SK-N-SH treated with all-trans-retinoic acid at 6 μM for 48 hours (cell line): ENCODE data around the gene GPR12.
"Not testable (repeated sequence)": the region's sequence is repeated elsewhere in the genome, so short reads cannot be mapped to it uniquely, and the experiment has no call there.

ENCODE experiments used
- ATAC-seq: fragments of 200-7000 bp; cut with Tn5 transposase; 3 replicates; pipeline ENCODE4 v1.9.1; 2020; ENCODE audit warnings: mild to moderate bottlenecking, moderate library complexity
- ARNTL ChIP-seq: fragments of 450-650 bp; formaldehyde crosslinking; IDR thresholded peaks from 2 replicates; pipeline ENCODE4 v1.5.0; 2020; ENCODE audit warnings: low read depth, mild to moderate bottlenecking, moderate library complexity, borderline replicate concordance
- BACH2 ChIP-seq: fragments of 250-450 bp; sonication (Bioruptor Pico); IDR thresholded peaks from 2 replicates; pipeline ENCODE4 v1.9.0; 2021; ENCODE audit warnings: mild to moderate bottlenecking, borderline replicate concordance
- CSDC2 ChIP-seq: fragments of 250-450 bp; sonication (Bioruptor Pico); IDR thresholded peaks from 2 replicates; pipeline ENCODE4 v1.5.0; 2020; ENCODE audit warnings: mild to moderate bottlenecking, moderate library complexity
- ESRRG ChIP-seq: fragments of 250-450 bp; sonication (Bioruptor Pico); IDR thresholded peaks from 2 replicates; pipeline ENCODE4 v1.6.1; 2021; ENCODE audit warnings: mild to moderate bottlenecking
- GLIS3 ChIP-seq: fragments of 250-450 bp; sonication (Bioruptor Pico); IDR thresholded peaks from 2 replicates; pipeline ENCODE4 v1.5.0; 2020; ENCODE audit warnings: mild to moderate bottlenecking, moderate library complexity
- ISL1 ChIP-seq: fragments of 250-450 bp; sonication (Bioruptor Pico); IDR thresholded peaks from 2 replicates; pipeline ENCODE4 v2.1.2; 2022; ENCODE audit warnings: mild to moderate bottlenecking, moderate library complexity
- OSR1 ChIP-seq: fragments of 250-450 bp; sonication (Bioruptor Pico); IDR thresholded peaks from 2 replicates; pipeline ENCODE4 v1.8.0; 2022; ENCODE audit warnings: moderate library complexity, mild to moderate bottlenecking, inconsistent platforms
- PPARA ChIP-seq: fragments of 250-450 bp; sonication (Bioruptor Pico); IDR thresholded peaks from 2 replicates; pipeline ENCODE4 v1.5.0; 2020; ENCODE audit warnings: mild to moderate bottlenecking, borderline replicate concordance
- RARB ChIP-seq: fragments of 250-450 bp; sonication (Bioruptor Pico); IDR thresholded peaks from 2 replicates; pipeline ENCODE4 v1.8.0; 2021; ENCODE audit warnings: mild to moderate bottlenecking, moderate library complexity
- SNAI2 ChIP-seq: fragments of 250-450 bp; sonication (Bioruptor Pico); IDR thresholded peaks from 2 replicates; pipeline ENCODE4 v1.5.0; 2020; ENCODE audit warnings: mild to moderate bottlenecking, moderate library complexity
- TCF4 ChIP-seq: fragments of 250-450 bp; sonication (Bioruptor Pico); IDR thresholded peaks from 2 replicates; pipeline ENCODE4 v1.8.0; 2021; ENCODE audit warnings: mild to moderate bottlenecking, moderate library complexity, borderline replicate concordance
- TOX ChIP-seq: fragments of 250-450 bp; sonication (Bioruptor Pico); IDR thresholded peaks from 2 replicates; pipeline ENCODE4 v1.8.0; 2021; ENCODE audit warnings: mild to moderate bottlenecking, moderate library complexity, borderline replicate concordance
- ZC3H10 ChIP-seq: fragments of 250-450 bp; sonication (Bioruptor Pico); IDR thresholded peaks from 2 replicates; pipeline ENCODE4 v1.5.1; 2021; ENCODE audit warnings: mild to moderate bottlenecking, moderate library complexity
- ZFP3 ChIP-seq: fragments of 250-450 bp; sonication (Bioruptor Pico); IDR thresholded peaks from 2 replicates; pipeline ENCODE4 v1.5.0; 2020; ENCODE audit warnings: mild to moderate bottlenecking, moderate library complexity
- ZFP30 ChIP-seq: fragments of 450-650 bp; formaldehyde crosslinking; IDR thresholded peaks from 2 replicates; pipeline ENCODE4 v1.5.0; 2022; ENCODE audit warnings: mild to moderate bottlenecking, moderate library complexity
- ZNF565 ChIP-seq: fragments of 450-650 bp; formaldehyde crosslinking; conservative IDR thresholded peaks from 2 replicates; pipeline ENCODE4 v1.5.0; 2020; ENCODE audit warnings: low read depth, mild to moderate bottlenecking, moderate library complexity
- ZNF70 ChIP-seq: fragments of 450-650 bp; formaldehyde crosslinking; IDR thresholded peaks from 2 replicates; pipeline ENCODE4 v1.5.0; 2020; ENCODE audit warnings: mild to moderate bottlenecking, moderate library complexity
- ZNF8 ChIP-seq: fragments of 450-650 bp; formaldehyde crosslinking; IDR thresholded peaks from 2 replicates; pipeline ENCODE4 v1.5.0; 2020; ENCODE audit warnings: mild to moderate bottlenecking, moderate library complexity
- TF ChIP-seq, protein P1 (sequence below): fragments of 250-450 bp; sonication (Bioruptor Pico); IDR thresholded peaks from 2 replicates; pipeline ENCODE4 v1.5.1; 2020; ENCODE audit warnings: low read depth, mild to moderate bottlenecking, moderate library complexity
- TF ChIP-seq, protein P2 (sequence below): fragments of 250-450 bp; sonication (Bioruptor Pico); IDR thresholded peaks from 2 replicates; pipeline ENCODE4 v1.8.0; 2021; ENCODE audit warnings: low read depth, mild to moderate bottlenecking, moderate library complexity, borderline replicate concordance
- TF ChIP-seq, protein P3 (sequence below): fragments of 250-450 bp; sonication (Bioruptor Pico); IDR thresholded peaks from 2 replicates; pipeline ENCODE4 v1.5.1; 2021; ENCODE audit warnings: mild to moderate bottlenecking, moderate library complexity
- TF ChIP-seq, protein P4 (sequence below): fragments of 250-450 bp; sonication (Bioruptor Pico); IDR thresholded peaks from 2 replicates; pipeline ENCODE4 v1.8.0; 2020; ENCODE audit warnings: mild to moderate bottlenecking, moderate library complexity, borderline replicate concordance
- TF ChIP-seq, protein P5 (sequence below): fragments of 250-450 bp; sonication (Bioruptor Pico); IDR thresholded peaks from 2 replicates; pipeline ENCODE4 v1.5.0; 2020; ENCODE audit warnings: mild to moderate bottlenecking, moderate library complexity

Gene GPR12

DNA sequence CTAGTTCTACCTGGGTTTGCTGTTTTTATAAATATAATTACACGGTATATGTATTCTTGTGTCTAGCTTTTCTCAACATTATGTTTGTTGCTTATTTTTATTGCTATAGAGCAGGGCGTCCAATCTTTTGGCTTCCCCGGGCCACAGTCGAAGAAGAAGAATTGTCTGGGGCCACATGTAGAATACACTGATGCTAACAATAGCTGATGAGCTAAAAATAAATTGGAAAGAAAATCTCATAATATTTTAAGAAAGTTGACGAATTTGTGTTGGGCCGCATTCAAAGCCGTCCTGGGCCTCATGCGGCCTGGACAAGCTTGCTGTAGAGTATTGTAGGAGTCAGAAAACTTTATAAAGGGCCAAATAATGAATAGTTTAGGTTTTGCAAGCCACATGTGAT, 33.9 kb downstream of the GPR12 start:
- ATAC-seq: no peak
- TF ChIP-seq TCF4 (CRISPR knock-in tag) (no peak), ESRRG (CRISPR knock-in tag) (no peak), GLIS3 (CRISPR knock-in tag) (no peak), CSDC2 (CRISPR knock-in tag) (no peak), ISL1 (no peak), ZFP30 (CRISPR knock-in tag) (no peak), ZNF70 (no peak)
- TF ChIP-seq, protein P1, sequence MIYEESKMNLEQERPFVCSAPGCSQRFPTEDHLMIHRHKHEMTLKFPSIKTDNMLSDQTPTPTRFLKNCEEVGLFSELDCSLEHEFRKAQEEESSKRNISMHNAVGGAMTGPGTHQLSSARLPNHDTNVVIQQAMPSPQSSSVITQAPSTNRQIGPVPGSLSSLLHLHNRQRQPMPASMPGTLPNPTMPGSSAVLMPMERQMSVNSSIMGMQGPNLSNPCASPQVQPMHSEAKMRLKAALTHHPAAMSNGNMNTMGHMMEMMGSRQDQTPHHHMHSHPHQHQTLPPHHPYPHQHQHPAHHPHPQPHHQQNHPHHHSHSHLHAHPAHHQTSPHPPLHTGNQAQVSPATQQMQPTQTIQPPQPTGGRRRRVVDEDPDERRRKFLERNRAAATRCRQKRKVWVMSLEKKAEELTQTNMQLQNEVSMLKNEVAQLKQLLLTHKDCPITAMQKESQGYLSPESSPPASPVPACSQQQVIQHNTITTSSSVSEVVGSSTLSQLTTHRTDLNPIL (CRISPR knock-in tag): no peak
- TF ChIP-seq, all 23 proteins: peak for 0

DNA sequence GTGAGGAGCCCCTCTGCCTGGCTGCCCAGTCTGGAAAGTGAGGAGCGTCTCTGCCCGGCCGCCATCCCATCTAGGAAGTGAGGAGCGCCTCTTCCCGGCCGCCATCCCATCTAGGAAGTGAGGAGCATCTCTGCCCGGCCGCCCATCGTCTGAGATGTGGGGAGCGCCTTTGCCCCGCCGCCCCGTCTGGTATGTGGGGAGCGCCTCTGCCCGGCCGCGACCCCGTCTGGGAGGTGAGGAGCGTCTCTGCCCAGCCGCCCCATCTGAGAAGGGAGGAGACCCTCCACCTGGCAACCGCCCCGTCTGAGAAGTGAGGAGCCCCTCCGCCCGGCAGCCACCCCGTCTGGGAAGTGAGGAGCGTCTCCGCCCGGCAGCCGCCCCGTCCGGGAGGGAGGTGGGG, 37.0 kb downstream of the GPR12 start:
- ATAC-seq: not testable (repeated sequence)

DNA sequence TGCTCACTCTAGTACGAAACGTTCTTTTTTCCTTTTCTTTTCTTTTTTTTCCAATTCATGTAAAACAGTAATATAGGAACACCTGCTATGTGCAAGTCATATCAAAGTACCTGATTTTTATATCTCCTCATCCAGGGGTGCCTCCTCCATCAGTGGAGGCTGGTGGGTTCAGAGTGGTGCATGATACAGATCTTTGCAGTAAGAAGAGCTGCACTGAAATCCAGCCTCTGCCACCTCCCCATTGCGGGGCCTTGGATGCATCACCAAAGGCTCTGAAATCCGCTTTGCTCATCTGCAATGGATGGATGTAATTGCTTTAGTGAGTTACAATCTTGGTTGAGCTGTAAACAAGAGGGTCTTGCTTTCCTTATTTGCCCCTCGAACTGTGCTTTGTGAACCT, 38.3 kb downstream of the GPR12 start:
- TF ChIP-seq RARB (CRISPR knock-in tag) (no peak), ZFP30 (CRISPR knock-in tag) (no peak), ZNF8 (CRISPR knock-in tag) (no peak)
- ATAC-seq: no peak

DNA sequence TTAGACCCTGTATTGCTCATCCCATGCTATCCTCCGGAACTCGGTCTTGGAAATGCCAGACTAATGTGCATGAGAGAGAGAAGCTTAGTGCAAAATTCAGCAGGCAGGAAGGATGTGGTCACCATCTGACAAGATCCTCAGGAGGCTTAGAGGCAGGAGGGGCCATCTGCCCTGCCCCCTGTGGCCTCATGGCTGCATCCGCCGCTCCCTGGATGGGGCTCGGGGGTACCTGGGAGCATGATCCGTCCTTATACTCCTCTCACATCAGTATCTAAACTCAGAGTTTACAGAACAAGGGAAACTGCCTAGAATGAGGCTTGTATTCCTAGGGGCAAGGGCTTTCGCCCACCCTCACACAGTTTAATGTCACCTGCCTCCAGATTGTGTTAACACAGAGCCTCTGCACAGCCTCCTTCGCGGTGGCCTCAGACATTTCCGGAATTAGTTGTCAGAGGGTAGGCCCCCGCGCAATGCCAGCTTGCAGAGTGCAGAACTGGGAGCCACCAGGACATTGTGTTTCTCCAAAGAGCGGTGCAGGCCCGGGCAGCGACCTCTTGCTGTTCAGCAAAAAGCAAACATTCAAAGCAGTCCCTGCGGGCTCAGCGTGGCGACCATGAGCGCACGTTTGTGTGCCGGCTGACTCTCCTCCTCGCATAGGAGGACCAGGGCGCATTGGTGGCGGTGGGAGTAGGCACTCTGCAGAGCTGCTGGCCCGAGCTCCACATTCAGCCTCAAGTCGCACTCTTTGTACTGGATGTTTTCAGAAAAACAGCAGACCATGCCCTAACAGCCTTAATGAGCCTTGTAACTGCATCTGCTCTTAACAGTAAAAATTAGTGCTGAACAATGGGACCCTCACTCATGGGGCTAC, 39.1 kb downstream of the GPR12 start:
- TF ChIP-seq, protein P2, sequence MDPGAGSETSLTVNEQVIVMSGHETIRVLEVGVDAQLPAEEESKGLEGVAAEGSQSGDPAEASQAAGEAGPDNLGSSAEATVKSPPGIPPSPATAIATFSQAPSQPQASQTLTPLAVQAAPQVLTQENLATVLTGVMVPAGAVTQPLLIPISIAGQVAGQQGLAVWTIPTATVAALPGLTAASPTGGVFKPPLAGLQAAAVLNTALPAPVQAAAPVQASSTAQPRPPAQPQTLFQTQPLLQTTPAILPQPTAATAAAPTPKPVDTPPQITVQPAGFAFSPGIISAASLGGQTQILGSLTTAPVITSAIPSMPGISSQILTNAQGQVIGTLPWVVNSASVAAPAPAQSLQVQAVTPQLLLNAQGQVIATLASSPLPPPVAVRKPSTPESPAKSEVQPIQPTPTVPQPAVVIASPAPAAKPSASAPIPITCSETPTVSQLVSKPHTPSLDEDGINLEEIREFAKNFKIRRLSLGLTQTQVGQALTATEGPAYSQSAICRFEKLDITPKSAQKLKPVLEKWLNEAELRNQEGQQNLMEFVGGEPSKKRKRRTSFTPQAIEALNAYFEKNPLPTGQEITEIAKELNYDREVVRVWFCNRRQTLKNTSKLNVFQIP (CRISPR knock-in tag): no peak
- TF ChIP-seq PPARA (no peak), ISL1 (no peak), SNAI2 (CRISPR knock-in tag) (no peak), ZFP30 (CRISPR knock-in tag) (no peak), ARNTL (CRISPR knock-in tag) (no peak), TCF4 (CRISPR knock-in tag) (no peak), ZNF565 (CRISPR knock-in tag) (no peak), TOX (CRISPR knock-in tag) (no peak)
- TF ChIP-seq, protein P3, sequence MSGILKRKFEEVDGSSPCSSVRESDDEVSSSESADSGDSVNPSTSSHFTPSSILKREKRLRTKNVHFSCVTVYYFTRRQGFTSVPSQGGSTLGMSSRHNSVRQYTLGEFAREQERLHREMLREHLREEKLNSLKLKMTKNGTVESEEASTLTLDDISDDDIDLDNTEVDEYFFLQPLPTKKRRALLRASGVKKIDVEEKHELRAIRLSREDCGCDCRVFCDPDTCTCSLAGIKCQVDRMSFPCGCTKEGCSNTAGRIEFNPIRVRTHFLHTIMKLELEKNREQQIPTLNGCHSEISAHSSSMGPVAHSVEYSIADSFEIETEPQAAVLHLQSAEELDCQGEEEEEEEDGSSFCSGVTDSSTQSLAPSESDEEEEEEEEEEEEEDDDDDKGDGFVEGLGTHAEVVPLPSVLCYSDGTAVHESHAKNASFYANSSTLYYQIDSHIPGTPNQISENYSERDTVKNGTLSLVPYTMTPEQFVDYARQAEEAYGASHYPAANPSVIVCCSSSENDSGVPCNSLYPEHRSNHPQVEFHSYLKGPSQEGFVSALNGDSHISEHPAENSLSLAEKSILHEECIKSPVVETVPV (CRISPR knock-in tag): no peak
- TF ChIP-seq, all 23 proteins: peak for 0
- no peak for ATAC-seq

DNA sequence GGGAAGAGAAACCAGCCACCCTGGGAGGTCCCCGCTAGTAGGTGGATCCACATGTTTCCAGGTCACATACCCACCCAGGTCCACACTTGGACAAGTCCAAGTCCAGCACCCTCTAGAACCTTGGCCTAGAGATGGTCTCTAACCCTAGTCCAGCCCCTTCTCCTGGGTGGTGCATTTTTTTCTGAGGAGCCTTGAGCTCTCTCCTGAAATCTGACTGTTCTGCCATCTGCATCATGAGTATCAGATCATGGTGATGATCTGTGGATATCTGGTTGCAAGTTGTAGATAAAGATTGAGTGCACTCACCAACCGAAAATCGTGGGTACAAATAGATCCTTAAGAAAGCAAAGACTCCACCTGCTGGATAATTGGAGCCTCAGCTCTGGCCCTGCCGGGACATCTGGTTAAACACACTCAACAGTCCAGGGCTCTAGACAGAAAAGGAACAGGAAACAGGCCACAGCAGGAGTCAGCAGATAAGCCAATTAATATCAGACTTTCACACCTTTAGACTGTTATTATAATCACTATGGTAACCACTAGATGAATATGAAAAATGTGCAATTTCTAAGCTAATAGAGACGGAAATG, 41.1 kb downstream of the GPR12 start:
- peak; percentile 45; the same call in 1 of the 3 replicates for ATAC-seq
- TF ChIP-seq, protein P4, sequence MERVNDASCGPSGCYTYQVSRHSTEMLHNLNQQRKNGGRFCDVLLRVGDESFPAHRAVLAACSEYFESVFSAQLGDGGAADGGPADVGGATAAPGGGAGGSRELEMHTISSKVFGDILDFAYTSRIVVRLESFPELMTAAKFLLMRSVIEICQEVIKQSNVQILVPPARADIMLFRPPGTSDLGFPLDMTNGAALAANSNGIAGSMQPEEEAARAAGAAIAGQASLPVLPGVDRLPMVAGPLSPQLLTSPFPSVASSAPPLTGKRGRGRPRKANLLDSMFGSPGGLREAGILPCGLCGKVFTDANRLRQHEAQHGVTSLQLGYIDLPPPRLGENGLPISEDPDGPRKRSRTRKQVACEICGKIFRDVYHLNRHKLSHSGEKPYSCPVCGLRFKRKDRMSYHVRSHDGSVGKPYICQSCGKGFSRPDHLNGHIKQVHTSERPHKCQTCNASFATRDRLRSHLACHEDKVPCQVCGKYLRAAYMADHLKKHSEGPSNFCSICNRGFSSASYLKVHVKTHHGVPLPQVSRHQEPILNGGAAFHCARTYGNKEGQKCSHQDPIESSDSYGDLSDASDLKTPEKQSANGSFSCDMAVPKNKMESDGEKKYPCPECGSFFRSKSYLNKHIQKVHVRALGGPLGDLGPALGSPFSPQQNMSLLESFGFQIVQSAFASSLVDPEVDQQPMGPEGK (CRISPR knock-in tag): no peak
- TF ChIP-seq ZNF565 (CRISPR knock-in tag) (no peak), PPARA (no peak), TOX (CRISPR knock-in tag) (no peak), ZFP30 (CRISPR knock-in tag) (no peak), BACH2 (CRISPR knock-in tag) (no peak), ZNF8 (CRISPR knock-in tag) (no peak), ISL1 (no peak), CSDC2 (CRISPR knock-in tag) (no peak), ZFP3 (CRISPR knock-in tag) (no peak), ARNTL (CRISPR knock-in tag) (no peak), OSR1 (CRISPR knock-in tag) (no peak), ZC3H10 (no peak), ESRRG (CRISPR knock-in tag) (no peak), RARB (CRISPR knock-in tag) (no peak)
- TF ChIP-seq, protein P5, sequence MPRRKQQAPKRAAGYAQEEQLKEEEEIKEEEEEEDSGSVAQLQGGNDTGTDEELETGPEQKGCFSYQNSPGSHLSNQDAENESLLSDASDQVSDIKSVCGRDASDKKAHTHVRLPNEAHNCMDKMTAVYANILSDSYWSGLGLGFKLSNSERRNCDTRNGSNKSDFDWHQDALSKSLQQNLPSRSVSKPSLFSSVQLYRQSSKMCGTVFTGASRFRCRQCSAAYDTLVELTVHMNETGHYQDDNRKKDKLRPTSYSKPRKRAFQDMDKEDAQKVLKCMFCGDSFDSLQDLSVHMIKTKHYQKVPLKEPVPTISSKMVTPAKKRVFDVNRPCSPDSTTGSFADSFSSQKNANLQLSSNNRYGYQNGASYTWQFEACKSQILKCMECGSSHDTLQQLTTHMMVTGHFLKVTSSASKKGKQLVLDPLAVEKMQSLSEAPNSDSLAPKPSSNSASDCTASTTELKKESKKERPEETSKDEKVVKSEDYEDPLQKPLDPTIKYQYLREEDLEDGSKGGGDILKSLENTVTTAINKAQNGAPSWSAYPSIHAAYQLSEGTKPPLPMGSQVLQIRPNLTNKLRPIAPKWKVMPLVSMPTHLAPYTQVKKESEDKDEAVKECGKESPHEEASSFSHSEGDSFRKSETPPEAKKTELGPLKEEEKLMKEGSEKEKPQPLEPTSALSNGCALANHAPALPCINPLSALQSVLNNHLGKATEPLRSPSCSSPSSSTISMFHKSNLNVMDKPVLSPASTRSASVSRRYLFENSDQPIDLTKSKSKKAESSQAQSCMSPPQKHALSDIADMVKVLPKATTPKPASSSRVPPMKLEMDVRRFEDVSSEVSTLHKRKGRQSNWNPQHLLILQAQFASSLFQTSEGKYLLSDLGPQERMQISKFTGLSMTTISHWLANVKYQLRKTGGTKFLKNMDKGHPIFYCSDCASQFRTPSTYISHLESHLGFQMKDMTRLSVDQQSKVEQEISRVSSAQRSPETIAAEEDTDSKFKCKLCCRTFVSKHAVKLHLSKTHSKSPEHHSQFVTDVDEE: no peak
